Effector memory CD4-positive, alpha-beta T cell (primary cell): ENCODE results near the gene PGM2.

Experiments
- DNase-seq, 3 donors: peaks; one replicate each; pipeline ENCODE4 v3.0.0-alpha.2; 2020
- H3K27ac ChIP-seq: 2 replicates; pipeline ENCODE4 v1.7.0; 2013; ENCODE audit warnings: mild to moderate bottlenecking, low read length, moderate library complexity; ENCODE audit not compliant: insufficient read depth, poor library complexity, severe bottlenecking
- H3K27me3 ChIP-seq: replicated peaks from 2 replicates; pipeline ENCODE4 v1.7.0; 2013; ENCODE audit warnings: mild to moderate bottlenecking, low read length; ENCODE audit not compliant: insufficient read depth, control insufficient read depth, poor library complexity, severe bottlenecking
- H3K36me3 ChIP-seq: 2 replicates; pipeline ENCODE4 v1.7.0; 2013; ENCODE audit warnings: mild to moderate bottlenecking, low read length, moderate library complexity; ENCODE audit not compliant: control insufficient read depth, insufficient read depth
- H3K4me1 ChIP-seq: 2 replicates; pipeline ENCODE4 v1.7.0; 2013; ENCODE audit warnings: low read length, mild to moderate bottlenecking; ENCODE audit not compliant: control insufficient read depth, insufficient read depth, poor library complexity, severe bottlenecking
- H3K4me3 ChIP-seq: 2 replicates; pipeline ENCODE4 v1.7.0; 2013; ENCODE audit warnings: low read length, low read depth, mild to moderate bottlenecking; ENCODE audit not compliant: insufficient read depth, poor library complexity, severe bottlenecking
- H3K9me3 ChIP-seq: 2 replicates; pipeline ENCODE4 v1.7.0; 2013; ENCODE audit warnings: mild to moderate bottlenecking, low read length, moderate library complexity; ENCODE audit not compliant: control insufficient read depth

PGM2 gene

DNA sequence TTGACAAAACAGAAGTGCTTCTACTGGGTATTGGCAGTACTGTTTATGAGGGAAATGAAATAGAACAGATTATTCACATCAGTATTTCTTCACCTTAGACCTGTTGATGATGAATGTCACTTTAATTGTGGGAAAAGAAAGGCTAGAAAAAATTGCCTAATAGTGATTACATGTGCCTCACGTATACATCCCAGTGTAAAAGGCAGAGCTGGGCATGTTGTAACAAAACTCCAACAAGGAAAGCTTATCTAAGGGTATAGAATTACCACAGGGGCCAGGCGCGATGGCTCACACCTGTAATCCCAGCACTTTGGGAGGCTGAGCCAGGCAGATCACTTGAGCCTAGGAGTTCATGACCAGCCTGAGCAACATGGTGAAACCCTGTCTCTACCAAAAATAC, 4.2 kb downstream of the PGM2 start:
- Histone ChIP-seq H3K4me1 (peaks cover 12% of the 10 kb centered on the region), H3K4me3 (no peak overlapping the region), H3K9me3 (no peaks in the 10 kb centered on the region), H3K36me3 (peaks cover 29% of the 10 kb centered on the region), H3K27ac (no peak overlapping the region), H3K27me3 (no peaks in the 10 kb centered on the region)
- no peak for DNase-seq

DNA sequence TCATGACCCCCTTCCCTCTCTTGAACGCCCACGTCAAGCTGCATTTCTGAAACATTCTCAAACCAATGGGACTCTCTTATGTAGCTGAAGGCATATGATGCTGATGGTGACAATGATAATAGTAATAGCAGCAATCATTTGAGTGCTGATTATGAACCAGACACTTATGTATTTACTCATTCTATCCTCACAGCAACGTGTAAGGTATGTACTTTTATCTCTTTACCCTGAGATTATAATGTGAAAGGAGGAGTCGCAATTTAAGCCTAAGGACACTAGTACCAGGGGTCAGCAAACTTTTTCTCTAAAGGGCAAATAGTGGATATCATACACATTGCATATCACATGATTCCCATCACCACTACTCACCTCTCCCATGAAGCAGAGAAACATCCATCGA, 8.5 kb downstream of the PGM2 start:
- Histone ChIP-seq H3K9me3 (no peaks in the 10 kb centered on the region), H3K36me3 (peaks cover 30% of the 10 kb centered on the region), H3K27ac (no peak overlapping the region), H3K4me1 (peaks cover 6% of the 10 kb centered on the region), H3K27me3 (no peaks in the 10 kb centered on the region), H3K4me3 (no peak overlapping the region)
- no peak for DNase-seq

DNA sequence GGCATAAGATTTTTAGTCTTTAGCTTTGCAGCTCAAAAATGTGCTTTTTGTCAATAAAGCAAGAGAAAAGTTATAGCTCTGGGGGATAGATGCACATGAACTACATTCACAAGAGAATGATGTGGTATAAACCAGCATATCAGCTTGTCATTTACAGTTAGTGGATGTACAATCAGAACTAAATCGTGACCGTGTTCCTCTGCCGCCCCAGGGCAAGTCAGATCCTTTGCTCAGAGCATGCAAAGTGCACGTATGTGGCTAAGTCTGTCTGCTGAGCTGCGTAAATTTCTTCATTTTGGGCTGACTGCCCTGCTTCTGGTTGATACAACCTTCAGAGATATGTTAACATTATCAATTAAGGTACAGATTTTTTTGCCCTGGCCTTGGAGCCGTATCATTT, 9.3 kb downstream of the PGM2 start:
- H3K4me3 ChIP-seq = no peak overlapping the region
- peaks cover 25% of the 10 kb centered on the region for H3K36me3 ChIP-seq
- H3K4me1 ChIP-seq = peaks cover 6% of the 10 kb centered on the region
- DNase-seq = no peak
- H3K27ac ChIP-seq = no peak overlapping the region
- H3K9me3 ChIP-seq = no peaks in the 10 kb centered on the region
- H3K27me3 ChIP-seq = no peaks in the 10 kb centered on the region

DNA sequence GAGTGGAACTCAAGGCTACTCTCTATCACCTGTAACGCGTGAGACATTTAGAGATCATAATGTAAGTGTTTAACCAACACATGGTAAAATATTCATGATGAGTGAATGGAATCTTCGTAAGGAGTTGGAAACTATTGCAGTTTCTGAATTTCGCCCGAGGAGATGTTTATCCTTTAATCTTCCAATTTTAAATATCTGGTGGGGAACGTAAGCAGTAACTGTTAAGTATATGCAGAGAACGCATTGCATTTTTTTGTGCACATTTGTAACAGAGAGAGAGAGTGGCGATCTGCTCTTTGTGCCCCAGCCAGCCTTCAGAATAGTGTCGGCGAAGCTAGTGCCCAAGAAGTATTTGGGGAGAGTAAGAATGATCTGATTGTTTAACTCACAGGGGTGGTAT, 9.8 kb downstream of the PGM2 start:
- Histone ChIP-seq H3K4me3 (no peak overlapping the region), H3K4me1 (peaks cover 6% of the 10 kb centered on the region), H3K36me3 (peaks cover 26% of the 10 kb centered on the region), H3K9me3 (no peaks in the 10 kb centered on the region), H3K27me3 (no peaks in the 10 kb centered on the region), H3K27ac (no peak overlapping the region)
- DNase-seq = no peak

DNA sequence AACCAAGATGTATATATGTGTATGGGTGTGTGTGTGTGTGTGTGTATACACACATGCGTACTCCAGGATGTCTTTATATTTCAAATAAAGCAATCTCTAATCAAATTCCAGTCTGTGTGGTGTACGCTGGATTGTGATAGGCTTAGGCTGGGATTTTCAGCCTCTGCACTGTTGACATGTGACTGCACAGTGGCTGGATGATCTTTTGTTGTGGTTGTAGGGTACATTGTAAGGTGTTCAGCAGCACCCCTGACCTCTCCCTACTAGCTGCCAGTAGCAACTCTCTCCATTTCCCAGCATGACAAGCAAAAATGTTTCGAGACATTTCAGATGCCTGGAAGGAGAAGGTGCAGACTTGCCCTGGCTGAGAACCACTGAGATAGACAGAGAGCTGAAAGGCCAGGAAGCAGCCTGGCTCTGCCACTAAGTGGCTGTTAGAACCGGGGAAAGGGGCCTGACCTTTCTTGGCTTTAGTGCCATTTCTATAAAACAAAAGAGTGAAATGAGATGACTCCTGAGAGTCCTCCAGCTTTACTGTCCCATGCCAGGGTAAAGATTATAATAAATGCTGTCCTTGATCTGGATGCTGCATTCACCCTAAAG, 10.5 kb downstream of the PGM2 start:
- no peak for DNase-seq
- Histone ChIP-seq H3K9me3 (no peaks in the 10 kb centered on the region), H3K27ac (no peak overlapping the region), H3K4me1 (peaks cover 6% of the 10 kb centered on the region), H3K36me3 (peaks cover 24% of the 10 kb centered on the region), H3K27me3 (no peaks in the 10 kb centered on the region), H3K4me3 (no peak overlapping the region)

DNA sequence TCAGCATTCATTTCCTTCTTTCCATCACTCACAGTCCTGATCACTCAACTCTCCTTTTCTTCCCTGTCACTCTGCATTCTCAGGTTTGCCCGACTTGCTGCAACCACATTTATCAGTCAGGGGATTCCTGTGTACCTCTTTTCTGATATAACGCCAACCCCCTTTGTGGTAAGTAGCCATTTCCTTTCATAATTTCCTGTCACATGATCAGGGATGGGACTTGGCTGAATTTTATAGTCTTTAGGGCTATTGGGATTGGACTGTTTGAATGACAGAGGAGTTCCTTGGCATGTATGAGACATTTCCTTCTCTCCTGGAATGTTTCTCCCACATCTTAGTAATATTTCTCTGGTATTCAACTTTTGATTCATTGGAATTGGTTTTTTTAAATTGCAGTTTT, 11.0 kb downstream of the PGM2 start:
- Histone ChIP-seq H3K36me3 (peaks cover 24% of the 10 kb centered on the region), H3K27me3 (no peaks in the 10 kb centered on the region), H3K4me3 (no peak overlapping the region), H3K4me1 (peaks cover 6% of the 10 kb centered on the region), H3K9me3 (no peaks in the 10 kb centered on the region), H3K27ac (no peak overlapping the region)
- no peak for DNase-seq

DNA sequence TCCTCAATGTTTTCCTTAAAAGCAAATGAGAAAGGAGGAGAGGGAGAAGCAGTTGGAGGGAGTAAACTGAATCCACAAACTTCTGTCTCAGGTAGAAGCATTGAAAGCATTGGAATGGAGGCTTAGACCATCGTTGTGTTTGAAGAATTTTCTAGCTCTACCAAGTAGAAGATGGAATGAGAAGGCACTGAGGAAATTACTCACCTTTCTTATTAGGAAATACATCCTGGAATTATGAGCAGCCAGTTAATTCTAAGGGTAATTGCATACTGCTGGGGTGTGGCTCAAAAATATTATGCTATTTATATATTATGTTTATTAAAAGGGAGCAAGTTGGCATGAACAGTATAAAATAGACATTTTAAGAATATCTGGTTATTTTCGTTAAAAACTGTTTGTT, 12.9 kb downstream of the PGM2 start:
- H3K4me1 ChIP-seq = peaks cover 6% of the 10 kb centered on the region
- no peaks in the 10 kb centered on the region for H3K9me3 ChIP-seq
- H3K27me3 ChIP-seq = no peaks in the 10 kb centered on the region
- no peak overlapping the region for H3K4me3 ChIP-seq
- no peak for DNase-seq
- H3K27ac ChIP-seq = no peak overlapping the region
- H3K36me3 ChIP-seq = peaks cover 18% of the 10 kb centered on the region

DNA sequence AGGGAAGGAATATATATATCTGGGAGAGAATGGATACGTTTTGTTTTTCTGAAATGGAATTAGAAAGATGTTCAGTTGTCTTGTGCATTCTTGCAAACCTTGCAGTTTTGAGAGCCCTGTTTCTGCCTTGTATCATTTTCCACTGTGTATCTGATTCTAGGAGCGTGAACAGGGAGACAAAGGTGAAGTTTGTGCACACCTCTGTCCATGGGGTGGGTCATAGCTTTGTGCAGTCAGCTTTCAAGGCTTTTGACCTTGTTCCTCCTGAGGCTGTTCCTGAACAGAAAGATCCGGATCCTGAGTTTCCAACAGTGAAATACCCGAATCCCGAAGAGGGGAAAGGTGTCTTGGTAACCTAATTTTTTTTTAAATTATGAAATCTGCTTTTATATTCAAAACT, 17.7 kb downstream of the PGM2 start:
- Histone ChIP-seq H3K4me1 (no peaks in the 10 kb centered on the region), H3K27me3 (no peaks in the 10 kb centered on the region), H3K27ac (no peak overlapping the region), H3K4me3 (no peak overlapping the region), H3K9me3 (no peaks in the 10 kb centered on the region), H3K36me3 (peaks cover 30% of the 10 kb centered on the region)
- no peak for DNase-seq

DNA sequence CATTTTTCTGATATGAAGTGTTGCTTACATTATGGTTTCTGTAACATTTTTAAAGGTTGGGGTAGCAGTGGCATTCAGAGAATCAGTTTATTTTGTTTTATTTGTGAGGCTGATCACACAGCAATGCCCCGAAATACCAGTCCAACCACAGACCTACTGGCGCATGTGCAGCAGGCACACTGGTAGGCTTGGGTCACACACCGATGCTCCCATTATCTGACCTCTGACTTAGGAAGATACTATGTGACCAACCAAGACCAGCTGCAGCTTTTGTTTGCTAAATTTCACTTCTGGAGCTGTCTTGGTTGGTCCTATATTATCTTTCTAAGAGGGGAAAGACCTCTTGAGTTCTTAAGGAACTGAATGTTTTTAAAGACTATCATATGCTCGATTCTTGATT, 18.7 kb downstream of the PGM2 start:
- DNase-seq = no peak

DNA sequence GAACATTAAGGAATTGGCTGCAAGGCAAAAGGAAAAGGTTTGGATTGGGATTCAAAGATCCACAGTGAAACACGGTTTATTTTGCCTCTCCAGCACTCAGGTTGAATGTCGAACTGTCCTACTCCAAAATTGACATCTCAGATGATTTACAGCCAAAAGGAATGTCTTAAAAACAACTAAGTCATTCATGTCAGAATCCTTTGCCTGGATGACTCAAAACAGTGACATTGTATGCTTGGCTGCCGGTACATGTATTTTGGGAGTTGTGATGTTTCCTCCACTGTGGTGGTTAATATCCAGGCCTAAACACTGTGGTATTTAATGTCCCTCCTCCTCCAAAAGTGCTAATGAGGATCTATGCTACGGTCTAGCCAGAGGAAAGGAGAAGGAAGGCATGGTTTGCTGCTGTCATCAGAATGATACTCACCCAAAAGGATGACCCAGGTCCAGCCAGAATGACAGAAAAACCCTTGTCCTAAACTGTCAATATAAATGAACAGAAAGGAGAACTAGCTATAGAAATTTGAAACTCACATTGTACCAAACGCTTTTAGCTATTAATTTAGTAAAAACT, 20.9 kb downstream of the PGM2 start:
- Histone ChIP-seq H3K27ac (no peak overlapping the region), H3K9me3 (no peaks in the 10 kb centered on the region), H3K4me3 (no peak overlapping the region), H3K36me3 (peaks cover 27% of the 10 kb centered on the region), H3K4me1 (no peaks in the 10 kb centered on the region), H3K27me3 (no peaks in the 10 kb centered on the region)
- no peak for DNase-seq

More for the DNA sequence above, 18.7 kb downstream of the PGM2 start:
- H3K27me3 ChIP-seq = no peaks in the 10 kb centered on the region
- no peak overlapping the region for H3K4me3 ChIP-seq
- no peak overlapping the region for H3K27ac ChIP-seq
- H3K9me3 ChIP-seq = no peaks in the 10 kb centered on the region
- H3K36me3 ChIP-seq = peaks cover 30% of the 10 kb centered on the region
- no peaks in the 10 kb centered on the region for H3K4me1 ChIP-seq
